Stimulated activated CD8-positive, alpha-beta memory T cell treated with anti-CD3 and anti-CD28 coated beads, Interleukin-4, amount 100 ng/mL, for 48 hours (primary cell): ENCODE measurements around the gene RETN.

Source experiments
- DNase-seq: peaks from one replicate; pipeline ENCODE4 v3.0.0-alpha.2; 2020

Gene RETN

GRCh38 chr19:7668842-7669241 is at the start of gene RETN:
Gene RETN (plus strand): TSS chr19:7669049. CDS start chr19:7669327, 278 bp downstream.
- DNase-seq: no peak

GRCh38 chr19:7619671-7620441 is 49.0 kb upstream of the RETN start:
- DNase-seq: no peak

DNA sequence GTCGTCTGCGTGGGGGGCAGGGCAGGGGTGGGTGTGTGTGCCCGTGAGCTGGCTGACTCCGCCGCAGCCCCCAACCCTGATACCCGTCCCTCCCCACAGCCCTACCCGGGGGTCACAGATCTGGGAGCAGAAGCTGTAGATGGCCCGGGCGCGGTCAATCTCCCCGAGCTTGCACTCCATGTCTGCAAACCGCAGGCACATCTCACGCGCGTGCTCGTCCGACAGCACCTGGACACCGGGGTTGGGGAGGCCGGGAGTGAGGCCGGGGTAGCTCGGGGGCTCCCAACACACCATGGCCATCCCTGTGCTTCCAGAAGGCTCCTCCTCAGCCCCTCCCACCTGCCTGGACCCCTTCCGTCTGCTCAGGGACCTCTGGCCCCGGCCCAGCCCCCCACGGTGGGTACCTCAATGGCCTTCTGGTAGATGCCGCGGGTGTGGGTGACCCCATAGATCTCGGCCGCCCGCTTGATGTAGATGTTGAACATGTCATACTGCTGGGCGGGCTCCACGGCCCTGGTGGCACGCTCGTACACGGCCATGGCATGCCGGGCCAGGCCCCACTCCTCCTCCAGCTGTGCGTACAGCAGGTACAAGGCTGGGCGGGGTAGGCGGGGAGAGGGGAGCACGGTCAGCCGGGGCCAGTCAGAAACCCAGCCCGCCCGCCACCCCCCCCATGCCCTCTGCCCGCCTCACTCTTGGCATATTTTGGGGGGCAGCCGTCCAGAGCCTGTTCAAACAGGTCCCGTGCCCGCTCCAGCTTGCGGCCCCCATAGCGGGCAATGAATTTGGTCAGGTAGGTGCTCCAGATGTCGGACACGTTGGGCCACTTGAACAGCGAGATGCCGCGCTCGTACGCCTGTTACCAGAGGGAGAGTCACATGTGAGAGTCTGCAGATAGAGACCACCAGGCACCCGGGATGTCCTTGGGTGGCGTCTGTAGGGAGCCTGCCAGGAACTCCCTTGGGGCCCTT is 48.1 kb upstream of the RETN start:
- DNase-seq: no peak

DNA sequence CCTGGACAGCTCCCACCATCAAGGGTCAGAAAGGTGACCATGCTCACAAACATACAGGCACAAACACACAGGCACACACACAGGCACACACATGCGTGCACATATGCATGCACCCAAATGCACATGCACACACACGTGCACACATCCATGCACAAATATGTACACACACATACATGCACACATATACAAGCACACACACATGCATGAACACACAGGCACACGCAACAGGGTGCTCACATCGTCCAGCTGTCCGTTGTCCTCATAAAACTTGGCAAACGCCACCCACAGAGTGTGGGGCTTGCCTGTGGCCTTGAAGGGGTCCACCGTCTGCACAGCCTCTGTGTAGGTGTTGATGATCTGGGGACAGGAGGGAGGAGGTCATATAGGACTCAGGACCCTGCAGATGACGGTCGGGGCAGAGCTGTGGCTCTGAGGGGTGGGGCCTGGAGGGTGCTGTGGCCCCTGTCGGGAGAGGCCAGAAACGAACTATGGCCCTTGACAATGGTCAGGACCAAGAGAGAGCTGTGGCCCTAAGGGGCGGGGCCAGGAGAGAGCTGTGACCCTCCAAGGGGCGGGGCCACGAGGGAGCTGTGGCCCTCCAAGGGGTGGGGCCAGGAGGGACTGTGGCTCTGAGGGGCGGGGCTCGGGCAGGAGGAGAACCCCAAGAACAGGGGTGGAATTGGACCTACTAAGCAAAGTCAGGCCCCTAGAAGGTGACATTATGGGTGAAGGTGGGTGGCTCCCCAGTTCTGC is 45.7 kb upstream of the RETN start:
- DNase-seq: peak; percentile 45

- DNase-seq: no peak
Measured at GRCh38 chr19:7623725-7624603, 44.9 kb upstream of the RETN start.

DNA sequence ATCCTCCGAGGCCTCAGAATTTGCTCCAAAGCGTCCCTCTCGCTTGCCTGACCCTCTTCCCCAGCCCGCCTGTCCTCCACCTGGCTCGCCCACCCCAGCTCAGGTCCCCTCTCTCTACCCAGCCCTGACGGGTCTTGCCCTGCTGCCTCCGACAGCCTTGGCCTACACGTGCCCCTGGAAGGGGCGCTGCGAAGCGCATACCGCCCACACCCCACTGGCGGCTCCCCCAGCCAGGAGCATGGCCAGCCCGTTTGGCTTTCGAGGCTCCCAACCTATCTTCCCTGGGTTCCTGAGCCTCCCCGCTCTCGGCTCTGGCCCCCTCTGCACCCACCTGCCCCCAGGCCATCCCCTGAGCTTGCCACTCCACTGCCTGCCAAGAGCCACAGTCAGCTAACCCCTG is 44.0 kb upstream of the RETN start:
- DNase-seq: no peak

DNA sequence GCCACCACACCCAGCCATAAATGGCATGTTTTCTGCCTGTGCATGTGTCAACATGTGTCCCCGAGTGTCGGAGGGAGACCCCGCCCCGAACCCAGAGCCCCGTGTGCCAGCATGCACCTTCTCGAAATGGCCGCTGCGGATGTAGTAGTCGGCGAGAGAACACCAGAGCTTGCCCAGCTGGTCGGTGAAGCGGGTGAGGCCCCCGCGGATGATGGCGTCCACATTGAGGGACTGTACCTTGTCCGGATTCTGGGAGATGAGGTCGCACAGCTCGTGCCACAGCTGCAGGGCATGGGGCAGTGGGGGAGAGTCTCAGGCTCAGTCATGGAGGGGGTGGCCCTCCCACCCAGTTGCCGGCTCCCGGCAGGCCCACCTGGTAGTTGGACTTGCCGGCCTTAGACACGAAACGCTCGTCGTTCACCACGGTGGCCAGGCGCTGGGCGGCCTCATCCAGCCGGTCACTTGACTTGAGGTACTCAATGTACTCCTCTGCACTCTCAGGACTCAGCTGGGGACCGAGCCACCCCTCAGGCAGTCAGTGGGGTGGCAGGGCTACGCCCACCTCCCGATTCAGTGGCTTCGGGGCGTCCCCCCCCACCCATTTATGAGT is 43.0 kb upstream of the RETN start:
- no peak for DNase-seq

GRCh38 chr19:7627166-7627565 is 41.7 kb upstream of the RETN start:
- DNase-seq: no peak

- DNase-seq: no peak
Measured at GRCh38 chr19:7628589-7629311, 40.1 kb upstream of the RETN start.

GRCh38 chr19:7629347-7630054 is 39.3 kb upstream of the RETN start, which contains the start of the genes PET100 and XAB2:
Gene PET100 (plus strand): TSS chr19:7629793. CDS start chr19:7629834, 41 bp downstream.
Gene XAB2 (minus strand): TSS chr19:7629545. CDS start chr19:7629527, 18 bp downstream.
- DNase-seq: peak; percentile 94

DNA sequence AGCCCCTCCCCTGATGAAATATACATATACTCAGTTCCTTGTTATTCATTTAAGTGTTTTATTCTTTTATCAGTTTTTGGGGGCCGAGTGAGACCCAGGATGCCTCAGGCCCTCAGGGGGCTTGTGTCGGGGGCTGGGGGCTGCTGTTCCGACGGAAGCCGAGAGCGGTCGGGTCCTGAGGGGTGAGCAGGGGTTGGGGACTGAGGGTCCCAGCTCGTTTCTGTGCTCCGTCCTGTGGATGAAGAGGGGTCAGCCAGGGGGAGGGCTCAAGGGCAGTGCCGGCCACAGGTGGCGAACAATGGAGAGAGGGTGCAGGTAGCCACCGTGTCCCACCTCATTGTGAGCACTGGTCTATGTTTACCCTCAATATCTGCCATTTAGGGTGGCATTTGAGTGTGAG is 37.3 kb upstream of the RETN start:
- no peak for DNase-seq

DNA sequence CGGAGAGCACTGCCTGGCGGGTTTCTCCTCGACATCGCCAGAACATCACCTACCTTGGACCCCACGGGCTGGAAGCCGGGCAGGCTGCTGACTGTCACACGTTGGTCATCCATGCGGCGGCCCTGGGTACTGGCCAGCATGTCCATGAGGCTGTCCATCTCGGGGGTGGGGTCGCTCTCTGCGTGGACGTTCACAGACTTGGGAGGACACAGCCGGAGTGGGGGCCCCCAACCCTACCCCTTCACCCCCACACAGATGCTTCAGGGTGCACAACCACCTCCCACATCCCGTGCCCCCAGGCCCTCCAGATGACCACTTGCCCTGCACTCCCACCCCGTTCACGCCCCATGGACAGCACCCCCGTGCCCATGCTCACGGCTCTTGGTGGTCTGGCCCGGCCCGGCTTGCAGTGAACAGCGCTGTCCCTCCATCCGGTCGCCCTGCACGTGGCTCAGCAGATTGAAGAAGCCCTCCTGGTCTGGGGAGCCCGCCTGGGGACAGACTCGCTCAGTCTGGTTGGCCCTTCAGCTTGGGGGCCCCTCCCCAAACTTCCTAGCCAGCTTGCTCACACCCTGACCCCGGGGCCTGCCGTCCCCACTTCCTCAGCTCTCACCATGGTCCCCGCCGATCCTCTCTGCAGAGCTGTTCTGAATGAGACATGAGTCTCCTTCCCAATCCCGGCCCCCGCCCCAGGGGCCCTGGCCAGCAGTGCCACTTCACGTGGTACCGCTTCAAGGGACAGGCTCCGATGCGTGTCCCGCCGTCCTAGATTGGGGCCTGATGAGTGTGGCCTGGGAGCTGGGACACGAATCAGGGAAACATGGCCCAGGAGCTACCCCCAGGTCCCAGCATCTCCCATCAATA is 36.3 kb upstream of the RETN start:
- no peak for DNase-seq

GRCh38 chr19:7633698-7634097 is 35.2 kb upstream of the RETN start, which contains the start of gene PCP2:
Gene PCP2 (minus strand): TSS chr19:7633719. CDS start chr19:7633457, 262 bp downstream.
- DNase-seq: no peak

- DNase-seq: no peak
Measured at GRCh38 chr19:7635670-7636069, 33.2 kb upstream of the RETN start.

DNA sequence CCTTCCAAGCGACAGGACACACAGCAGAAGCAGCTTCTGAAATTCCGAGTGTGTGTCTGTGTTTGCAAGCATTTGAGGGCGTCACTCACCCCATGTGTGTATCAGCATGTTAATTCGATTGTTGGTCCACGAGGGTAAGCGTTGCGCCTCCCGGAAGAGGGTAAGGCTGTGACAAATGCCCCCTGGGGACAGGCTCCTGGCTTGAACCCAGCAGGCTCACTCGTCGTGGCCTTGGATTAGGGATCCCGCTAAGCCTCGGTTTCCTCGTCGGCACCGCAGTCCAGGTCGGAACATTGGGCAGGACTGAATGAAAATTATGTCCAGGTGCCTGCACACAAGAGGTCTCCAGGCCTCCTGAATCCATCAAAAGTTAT is 32.5 kb upstream of the RETN start:
- DNase-seq: no peak

GRCh38 chr19:7636691-7637373 is 32.0 kb upstream of the RETN start, which contains the start of gene STXBP2:
Gene STXBP2 (plus strand): TSS chr19:7637110. CDS start chr19:7637150, 40 bp downstream.
- peak; percentile 93 for DNase-seq

DNA sequence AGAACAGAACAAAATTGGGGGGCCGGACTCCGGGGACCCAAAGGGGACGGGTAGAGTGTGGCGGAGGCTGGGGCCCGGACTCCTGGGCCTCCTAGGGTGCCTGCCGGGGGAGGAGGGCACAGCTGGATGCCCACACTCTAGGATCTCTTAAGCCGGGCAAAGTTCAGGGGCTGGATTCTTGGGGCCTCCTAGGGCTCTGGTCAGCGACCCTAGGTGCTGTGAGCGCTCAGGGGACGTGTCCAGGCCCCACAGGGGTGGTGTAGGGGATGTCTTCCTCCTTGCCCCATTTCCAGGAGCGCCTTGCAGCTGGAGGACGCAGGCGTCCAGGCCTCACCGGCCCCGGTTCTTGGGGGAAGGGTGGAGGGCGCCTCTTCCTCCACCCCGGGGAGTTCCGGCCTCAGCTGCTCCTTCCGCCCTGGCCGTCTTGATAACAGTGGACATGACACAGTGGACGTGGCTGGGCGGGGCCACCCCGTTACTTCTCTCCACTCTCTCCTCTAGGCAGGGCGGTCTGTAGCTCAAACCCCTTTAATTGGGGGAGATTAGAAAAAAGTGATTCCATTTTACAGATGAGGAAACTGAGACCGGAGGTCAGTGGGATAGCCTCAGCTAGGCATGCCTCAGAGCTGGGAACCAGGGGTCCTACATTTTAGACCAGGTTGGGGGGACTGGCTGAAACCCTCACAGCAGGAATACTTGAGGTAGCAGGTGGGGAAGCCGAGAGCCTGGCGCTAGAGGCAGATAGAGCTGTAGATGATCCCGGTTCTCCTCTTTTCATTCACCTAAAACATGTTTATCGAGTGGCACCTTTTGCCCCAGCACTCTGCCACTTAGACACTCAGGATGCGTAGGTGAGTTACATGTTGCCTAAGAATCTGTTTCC is 31.2 kb upstream of the RETN start:
- peak; percentile 39 for DNase-seq
